GM19351 (cell line): Measurements from ENCODE around the gene NEMP1.
"Not testable (repeated sequence)": the region's sequence is repeated elsewhere in the genome, so short reads cannot be mapped to it uniquely, and the experiment has no call there.

Experiments
- ATAC-seq: cut with Tn5 transposase; IDR thresholded peaks from one replicate; pipeline ENCODE4 v1.9.1; 2021; ENCODE audit warnings: mild to moderate bottlenecking, moderate library complexity; ENCODE audit not compliant: unreplicated experiment

NEMP1 gene

GRCh38 chr12:57033431-57033830, 45.2 kb downstream of the NEMP1 start:
- ATAC-seq: no peak

GRCh38 chr12:57031789-57032188, 46.8 kb downstream of the NEMP1 start:
- no peak for ATAC-seq

- no peak for ATAC-seq
Measured at GRCh38 chr12:57031138-57031725, 47.4 kb downstream of the NEMP1 start.

GRCh38 chr12:57029457-57029856, 49.1 kb downstream of the NEMP1 start:
- ATAC-seq: no peak

GRCh38 chr12:57027805-57028153, 50.8 kb downstream of the NEMP1 start:
- ATAC-seq: no peak

- ATAC-seq: no peak
Measured at GRCh38 chr12:57027011-57027804, 51.4 kb downstream of the NEMP1 start.

- no peak for ATAC-seq
Measured at GRCh38 chr12:57025196-57025595, 53.4 kb downstream of the NEMP1 start.

GRCh38 chr12:57022324-57022723, 56.3 kb downstream of the NEMP1 start:
- ATAC-seq: not testable (repeated sequence)

GRCh38 chr12:57019983-57020719, 58.4 kb downstream of the NEMP1 start:
- no peak for ATAC-seq

- ATAC-seq: no peak
Measured at GRCh38 chr12:57018906-57019305, 59.7 kb downstream of the NEMP1 start.

GRCh38 chr12:57018353-57018752, 60.2 kb downstream of the NEMP1 start:
- not testable (repeated sequence) for ATAC-seq

- ATAC-seq: no peak
Measured at GRCh38 chr12:57016348-57016747, 62.2 kb downstream of the NEMP1 start, which contains the start of gene TAC3. Gene TAC3 (minus strand): TSS chr12:57016529. CDS start chr12:57015797, 732 bp downstream.

GRCh38 chr12:57012600-57013465, 65.8 kb downstream of the NEMP1 start:
- ATAC-seq: peak; percentile 87

- peak; percentile 63 for ATAC-seq
Measured at GRCh38 chr12:57011438-57012424, 66.9 kb downstream of the NEMP1 start.

- ATAC-seq: no peak
Measured at GRCh38 chr12:57010627-57011247, 67.9 kb downstream of the NEMP1 start.

- ATAC-seq: no peak
Measured at GRCh38 chr12:57009949-57010626, 68.5 kb downstream of the NEMP1 start.

- no peak for ATAC-seq
Measured at GRCh38 chr12:57008178-57008577, 70.4 kb downstream of the NEMP1 start.

GRCh38 chr12:57006809-57007475, 71.6 kb downstream of the NEMP1 start:
- no peak for ATAC-seq
